ENCODE data around the gene DLG2. TPM values are rescaled to one million over a fixed set of nuclear protein-coding genes. Genes with fewer than 3 reads are reported as not detected.

DLG2 gene
- polyA plus RNA-seq, 6 donors from 2014 or later, result 0.93 to 2.4 (median 1.3) TPM

DNA sequence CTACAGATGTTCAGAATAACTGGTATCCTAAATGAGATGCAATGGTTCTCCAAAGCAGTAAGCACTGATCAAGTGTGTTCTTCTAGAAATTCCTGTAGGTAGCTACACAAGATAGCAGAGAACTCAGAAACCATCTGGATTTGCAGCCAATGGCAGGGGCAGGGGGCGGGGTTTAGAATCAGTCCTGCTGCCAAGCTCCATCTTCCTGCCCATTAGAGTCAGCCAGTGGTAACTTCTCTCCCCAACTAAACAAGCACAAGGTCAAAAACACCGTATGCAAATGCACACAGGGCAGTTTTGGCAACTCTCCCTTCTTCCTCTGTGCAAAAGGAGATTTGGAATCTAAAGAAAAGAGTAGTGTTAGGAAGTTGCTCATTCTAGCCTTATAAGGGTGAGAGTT is 2103.5 kb downstream of the DLG2 start:
- peaks cover 5 to 9% (median 5%) of the 10 kb centered on the region in 3 donors for H3K4me1 Mint-ChIP-seq
- DNase-seq, result no peak
- peaks cover 0 to 5% (median 2%) of the 10 kb centered on the region in 7 donors for H3K9me3 Mint-ChIP-seq
- no peak overlapping the region for H3K4me3 Mint-ChIP-seq
- no peaks in the 10 kb centered on the region for H3K36me3 Mint-ChIP-seq
- no peak for ATAC-seq (ENCODE audit: low read depth in 2 of 2)
- H3K27ac Mint-ChIP-seq, result no peak overlapping the region
- H3K27me3 Mint-ChIP-seq, result peaks cover 25 to 26% (median 26%) of the 10 kb centered on the region in 3 donors

DNA sequence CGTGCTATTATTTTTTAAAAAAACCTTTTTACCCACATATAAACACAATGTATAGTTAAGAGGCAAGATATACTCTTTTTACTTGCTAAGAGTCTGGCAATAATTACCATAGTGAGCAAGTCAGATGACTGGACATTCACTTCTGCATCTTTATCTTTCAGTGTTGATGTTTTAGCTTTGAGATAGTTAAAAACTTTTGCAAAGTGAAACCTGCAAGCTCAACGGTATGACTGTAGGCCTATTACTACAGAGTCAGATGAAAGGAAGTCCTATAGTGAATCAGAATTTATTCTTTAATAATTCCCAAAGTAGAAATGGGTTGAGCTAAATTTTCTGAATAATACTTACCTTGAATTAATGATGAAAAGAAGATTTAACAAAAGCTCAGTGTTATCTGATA is 2104.2 kb downstream of the DLG2 start:
- H3K27me3 Mint-ChIP-seq, result peaks cover 18 to 20% (median 19%) of the 10 kb centered on the region in 3 donors
- peak overlapping the region in 1 of 8 donors; percentile 2 for H3K4me3 Mint-ChIP-seq
- ATAC-seq (ENCODE audit: low read depth in 2 of 2) (no peak), DNase-seq (no peak)
- H3K9me3 Mint-ChIP-seq, result peaks cover 0 to 11% (median 5%) of the 10 kb centered on the region in 7 donors
- H3K27ac Mint-ChIP-seq, result no peak overlapping the region
- no peaks in the 10 kb centered on the region for H3K36me3 Mint-ChIP-seq
- peaks cover 5 to 9% (median 5%) of the 10 kb centered on the region in 3 donors for H3K4me1 Mint-ChIP-seq

DNA sequence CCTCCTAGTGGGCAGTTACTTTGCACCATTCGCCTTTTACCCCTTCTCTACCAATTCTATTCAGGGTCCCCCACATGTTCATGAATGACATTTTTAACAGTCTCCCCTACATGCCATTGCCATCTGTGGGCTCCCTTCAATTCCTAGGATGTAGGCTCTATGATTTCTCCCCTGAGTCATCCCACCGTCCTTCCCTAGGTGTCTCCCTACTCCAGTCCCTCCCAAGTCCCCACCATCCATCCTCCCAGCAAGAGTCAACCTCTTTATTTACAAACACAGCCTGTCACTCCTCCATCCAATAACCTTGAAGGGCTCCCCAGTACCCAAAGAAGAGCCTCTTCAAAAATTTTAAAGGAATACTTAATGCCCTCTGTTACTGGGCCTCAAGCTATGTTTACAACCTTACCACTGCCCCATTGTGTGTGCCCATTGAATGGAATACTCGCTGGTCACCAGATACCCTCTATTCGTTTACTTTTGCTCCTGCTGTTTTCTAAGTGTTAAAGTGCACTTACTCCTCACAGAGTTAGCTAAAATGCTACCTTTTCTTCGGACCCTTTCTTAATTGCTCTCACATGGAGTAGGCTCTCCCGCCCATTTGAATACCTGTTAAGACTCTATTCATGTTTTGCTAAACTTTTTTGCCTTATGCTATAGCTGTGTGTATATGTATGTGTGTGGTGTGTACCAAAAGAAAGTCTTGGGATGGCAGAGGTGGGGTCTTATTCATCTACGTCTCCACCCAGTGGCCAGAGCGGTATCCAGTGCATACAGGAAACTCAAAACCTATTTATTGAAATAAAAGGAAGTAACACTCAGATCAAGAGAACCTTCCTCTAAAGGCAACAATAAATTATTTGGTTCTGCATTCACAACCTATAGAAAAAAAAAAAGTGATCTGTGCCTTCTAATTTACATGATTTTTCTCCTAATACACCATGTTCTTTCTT is 2105.2 kb downstream of the DLG2 start:
- ATAC-seq (ENCODE audit: low read depth in 2 of 2), result peak in 1 of 2 donors; percentile 59

DNA sequence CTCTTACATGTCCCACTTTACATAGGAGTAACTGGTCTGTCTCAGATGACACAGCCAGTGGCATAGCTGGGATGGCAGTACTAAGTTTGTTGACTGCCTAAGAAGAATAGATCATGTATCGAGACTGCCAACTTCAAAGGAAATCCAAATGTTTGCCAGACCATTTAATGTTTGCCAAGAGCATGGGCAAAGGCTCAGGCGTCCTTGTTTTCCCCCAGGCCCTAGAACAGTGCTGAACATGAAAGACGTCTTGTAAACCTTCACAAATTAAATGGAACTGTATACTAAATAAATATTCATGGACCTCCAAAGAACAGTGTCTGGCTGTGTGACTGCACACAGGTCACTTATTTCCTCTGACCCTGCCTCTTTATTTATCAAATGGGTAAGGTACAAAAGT is 2106.3 kb downstream of the DLG2 start:
- Mint-ChIP-seq H3K27ac (no peak overlapping the region), H3K9me3 (peaks cover 3 to 18% (median 9%) of the 10 kb centered on the region in 7 donors), H3K4me1 (peaks cover 5 to 9% (median 5%) of the 10 kb centered on the region in 3 donors), H3K4me3 (no peak overlapping the region), H3K36me3 (no peaks in the 10 kb centered on the region), H3K27me3 (peaks cover 5 to 11% (median 7%) of the 10 kb centered on the region in 3 donors)
- ATAC-seq (ENCODE audit: low read depth in 2 of 2) (no peak), DNase-seq (no peak)

More for the DNA sequence above, 2105.2 kb downstream of the DLG2 start:
- peaks cover 5 to 9% (median 5%) of the 10 kb centered on the region in 3 donors for H3K4me1 Mint-ChIP-seq
- H3K27me3 Mint-ChIP-seq, result peaks cover 15 to 20% (median 15%) of the 10 kb centered on the region in 3 donors
- H3K9me3 Mint-ChIP-seq, result peaks cover 1 to 15% (median 8%) of the 10 kb centered on the region in 7 donors
- H3K27ac Mint-ChIP-seq, result peak overlapping the region in 2 of 6 donors; percentile 11 to 22
- H3K36me3 Mint-ChIP-seq, result no peaks in the 10 kb centered on the region
- DNase-seq, result peak; percentile 1
- peak overlapping the region in 1 of 8 donors; percentile 42 for H3K4me3 Mint-ChIP-seq

DNA sequence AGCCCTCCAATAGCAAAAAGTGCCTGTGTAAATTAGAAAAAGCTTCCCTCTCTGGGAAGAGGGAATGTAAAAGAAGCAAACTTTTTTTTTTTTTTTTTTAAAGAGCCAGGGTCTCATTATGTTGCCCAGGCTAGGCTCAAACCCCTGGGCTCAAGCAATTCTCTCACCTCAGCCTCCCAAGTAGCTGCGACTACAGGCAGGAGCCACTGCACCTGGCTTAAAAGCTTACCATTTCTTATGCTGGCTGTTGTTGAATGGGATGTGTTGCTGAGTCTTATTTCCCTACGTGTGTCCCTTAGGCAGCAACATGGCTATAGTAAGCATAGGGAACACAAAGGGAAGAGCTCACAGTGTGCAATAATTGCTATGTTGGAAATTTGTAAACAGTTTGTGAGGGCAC is 2115.5 kb downstream of the DLG2 start:
- H3K36me3 Mint-ChIP-seq, result no peaks in the 10 kb centered on the region
- no peak for DNase-seq
- H3K9me3 Mint-ChIP-seq, result peaks cover 0 to 9% (median 5%) of the 10 kb centered on the region in 7 donors
- ATAC-seq (ENCODE audit: low read depth in 2 of 2), result no peak
- no peak overlapping the region for H3K4me3 Mint-ChIP-seq
- H3K27me3 Mint-ChIP-seq, result peaks cover 7 to 13% (median 9%) of the 10 kb centered on the region in 3 donors
- no peaks in the 10 kb centered on the region for H3K4me1 Mint-ChIP-seq
- H3K27ac Mint-ChIP-seq, result no peak overlapping the region

DNA sequence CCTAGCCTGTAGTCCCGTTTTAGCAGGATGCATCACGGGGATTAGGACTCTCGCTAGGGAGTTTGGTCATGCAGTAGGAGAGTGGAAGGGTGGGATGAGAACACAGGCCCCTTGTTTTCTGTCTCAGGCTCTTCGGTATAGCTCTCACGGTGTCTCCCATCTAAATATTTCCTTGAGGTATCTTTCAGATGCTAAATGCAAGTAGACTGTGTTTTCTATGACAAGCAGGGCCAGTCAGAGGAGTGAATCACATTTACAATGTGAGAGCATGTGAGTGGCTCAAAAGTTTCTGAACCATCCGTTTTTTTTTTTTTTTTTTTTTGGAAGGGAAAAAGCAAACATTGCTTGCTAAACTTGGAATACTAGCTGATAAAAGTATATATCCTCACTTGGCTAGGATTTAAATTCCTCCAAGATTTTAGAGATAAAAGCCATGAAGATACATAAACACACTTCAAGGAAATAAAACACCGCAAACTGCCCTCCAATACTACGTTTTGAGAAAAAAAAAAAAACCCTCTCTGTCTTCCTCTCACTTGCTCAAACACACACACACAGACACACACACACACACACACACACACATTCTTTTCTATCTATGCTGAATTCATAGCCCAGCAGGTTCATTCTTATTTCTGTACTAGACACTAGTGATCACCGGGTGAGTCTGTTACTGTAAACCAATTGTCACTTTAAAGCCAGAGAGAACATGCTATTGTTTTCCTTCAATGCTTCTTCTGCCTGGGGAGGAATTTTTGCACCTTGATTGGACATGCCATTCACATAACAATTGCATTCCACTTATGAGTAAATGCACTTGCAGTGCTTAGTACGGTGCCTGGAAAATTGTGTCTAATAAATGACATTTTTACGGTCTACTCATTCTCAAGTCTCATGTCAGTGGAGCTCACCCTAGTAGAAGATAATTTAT is 2116.3 kb downstream of the DLG2 start:
- Mint-ChIP-seq H3K27me3 (peaks cover 7 to 13% (median 9%) of the 10 kb centered on the region in 3 donors), H3K4me3 (no peak overlapping the region), H3K36me3 (no peaks in the 10 kb centered on the region), H3K27ac (peak overlapping the region in 2 of 6 donors; percentile 2 to 8), H3K4me1 (no peaks in the 10 kb centered on the region), H3K9me3 (peaks cover 0 to 8% (median 0%) of the 10 kb centered on the region in 7 donors)
- DNase-seq, result no peak
- no peak for ATAC-seq (ENCODE audit: low read depth in 2 of 2)

DNA sequence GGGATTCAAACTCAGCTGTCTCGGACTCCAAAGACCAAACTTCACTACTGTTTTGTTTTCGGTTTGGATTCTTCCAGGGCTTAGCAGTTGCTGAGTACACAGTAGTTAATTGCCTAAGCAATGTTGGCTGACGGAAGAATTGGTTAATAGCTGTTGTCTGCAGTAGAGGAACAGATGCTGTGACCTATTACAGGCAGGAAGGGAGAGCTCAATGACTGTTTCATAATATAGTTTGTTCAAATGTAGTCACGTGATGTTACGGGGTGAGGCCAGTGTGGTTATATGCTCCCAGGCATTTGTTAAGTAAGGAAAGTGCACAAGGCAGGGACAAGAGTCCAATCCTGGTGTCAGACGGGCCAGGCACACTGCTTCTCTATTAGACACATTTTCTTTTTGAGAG is 2118.3 kb downstream of the DLG2 start:
- peaks cover 0 to 8% (median 2%) of the 10 kb centered on the region in 7 donors for H3K9me3 Mint-ChIP-seq
- DNase-seq (no peak), ATAC-seq (ENCODE audit: low read depth in 2 of 2) (no peak)
- no peaks in the 10 kb centered on the region for H3K4me1 Mint-ChIP-seq
- peaks cover 9 to 26% (median 10%) of the 10 kb centered on the region in 3 donors for H3K27me3 Mint-ChIP-seq
- no peaks in the 10 kb centered on the region for H3K36me3 Mint-ChIP-seq
- no peak overlapping the region for H3K27ac Mint-ChIP-seq
- H3K4me3 Mint-ChIP-seq, result no peak overlapping the region

DNA sequence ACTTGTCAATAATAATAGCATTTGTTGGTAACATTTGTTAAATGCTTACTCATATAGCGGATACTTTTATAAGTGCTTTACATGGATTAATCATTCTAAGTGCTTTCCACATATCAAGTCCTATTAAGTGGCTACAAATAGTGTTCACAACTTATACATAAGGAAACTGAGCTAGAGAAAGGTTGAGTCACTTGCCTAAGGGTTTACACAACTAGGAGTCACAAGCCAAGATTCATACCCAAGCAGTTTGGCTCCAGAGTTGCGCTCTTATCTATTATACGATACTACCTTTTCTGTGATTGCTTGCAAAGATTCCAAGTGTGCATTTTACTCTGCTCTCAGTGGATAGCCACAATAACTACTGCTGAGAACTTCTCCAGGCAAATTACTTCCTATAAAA is 2125.1 kb downstream of the DLG2 start:
- no peak overlapping the region for H3K4me3 Mint-ChIP-seq
- DNase-seq, result no peak
- H3K27me3 Mint-ChIP-seq, result peaks cover 3 to 25% (median 3%) of the 10 kb centered on the region in 3 donors

DNA sequence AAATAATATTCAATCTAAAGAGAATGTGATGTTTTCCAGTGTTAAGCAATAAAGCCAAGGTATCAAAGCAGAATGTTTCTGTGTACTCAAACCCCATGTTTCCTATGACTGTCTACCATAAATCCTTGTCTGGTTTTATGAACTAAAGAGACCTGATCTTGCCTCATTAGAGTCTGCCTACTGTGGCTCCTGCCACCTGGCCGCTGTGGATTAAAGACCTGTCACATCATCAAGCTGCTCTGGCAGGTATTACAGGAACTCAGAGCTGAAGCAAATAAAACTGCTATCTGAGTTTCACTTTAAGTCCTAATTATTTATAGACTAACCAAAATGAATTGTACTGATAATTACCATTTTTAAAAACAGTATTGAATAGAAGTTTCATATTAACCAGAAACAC is 2133.2 kb downstream of the DLG2 start:
- Mint-ChIP-seq H3K4me3 (no peak overlapping the region), H3K36me3 (no peaks in the 10 kb centered on the region), H3K27ac (no peak overlapping the region), H3K4me1 (no peaks in the 10 kb centered on the region), H3K9me3 (peaks cover 0 to 3% (median 0%) of the 10 kb centered on the region in 7 donors), H3K27me3 (peaks cover 14 to 22% (median 14%) of the 10 kb centered on the region in 3 donors)
- ATAC-seq (ENCODE audit: low read depth in 2 of 2) (no peak), DNase-seq (no peak)

More for the DNA sequence above, 2125.1 kb downstream of the DLG2 start:
- ATAC-seq (ENCODE audit: low read depth in 2 of 2), result no peak
- Mint-ChIP-seq H3K4me1 (no peaks in the 10 kb centered on the region), H3K27ac (no peak overlapping the region), H3K9me3 (peaks cover 0 to 4% (median 0%) of the 10 kb centered on the region in 7 donors), H3K36me3 (no peaks in the 10 kb centered on the region)

DNA sequence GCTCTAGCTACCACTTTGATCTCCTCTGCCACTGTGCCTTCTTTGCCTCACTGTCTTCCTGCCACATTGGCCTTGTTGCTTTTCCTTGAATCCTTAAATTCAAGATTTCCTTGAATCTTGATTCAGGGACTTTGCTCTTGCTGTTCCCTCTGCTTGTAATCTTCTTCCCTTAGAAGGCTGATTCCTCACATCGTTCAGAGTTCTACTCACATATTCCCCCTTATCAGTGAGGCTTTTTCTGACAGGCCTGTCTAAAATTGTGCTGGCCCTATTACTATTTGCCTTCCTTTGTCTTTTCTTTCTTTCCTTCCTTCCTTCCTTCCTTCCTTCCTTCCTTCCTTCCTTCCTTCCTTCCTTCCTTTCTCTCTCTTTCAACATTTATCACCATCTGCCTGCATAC is 2134.1 kb downstream of the DLG2 start:
- Mint-ChIP-seq H3K27me3 (peaks cover 17 to 22% (median 20%) of the 10 kb centered on the region in 3 donors), H3K4me1 (no peaks in the 10 kb centered on the region), H3K9me3 (peaks cover 0 to 3% (median 0%) of the 10 kb centered on the region in 7 donors), H3K4me3 (no peak overlapping the region), H3K36me3 (no peaks in the 10 kb centered on the region), H3K27ac (no peak overlapping the region)
- ATAC-seq (ENCODE audit: low read depth in 2 of 2) (no peak), DNase-seq (no peak)

DNA sequence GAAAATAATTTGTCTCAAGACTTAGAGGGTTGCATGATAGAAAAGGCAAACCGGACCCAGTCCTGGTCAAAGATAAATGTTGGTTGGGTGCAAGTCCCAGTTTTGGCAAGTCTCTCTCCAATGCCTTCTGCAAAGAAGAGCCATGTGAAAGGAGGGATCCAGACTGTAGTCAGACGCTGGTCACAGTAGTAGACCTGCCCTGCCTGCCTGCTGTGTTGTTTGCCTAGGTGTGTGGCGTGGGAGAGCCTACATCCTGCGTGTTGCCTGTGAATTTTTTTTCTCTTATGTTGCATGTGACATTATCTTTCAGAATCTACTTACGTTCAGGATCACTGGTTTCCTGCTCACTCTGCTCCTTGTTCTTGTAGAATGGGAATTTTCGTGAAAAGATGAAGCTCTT is 2143.3 kb downstream of the DLG2 start:
- peaks cover 0 to 2% (median 0%) of the 10 kb centered on the region in 7 donors for H3K9me3 Mint-ChIP-seq
- no peaks in the 10 kb centered on the region for H3K36me3 Mint-ChIP-seq
- H3K4me1 Mint-ChIP-seq, result no peaks in the 10 kb centered on the region
- peak overlapping the region in 1 of 6 donors; percentile 61 for H3K27ac Mint-ChIP-seq
- H3K4me3 Mint-ChIP-seq, result peak overlapping the region in 1 of 8 donors; percentile 5
- H3K27me3 Mint-ChIP-seq, result peaks cover 23 to 29% (median 24%) of the 10 kb centered on the region in 3 donors
- DNase-seq (no peak), ATAC-seq (ENCODE audit: low read depth in 2 of 2) (no peak)

DNA sequence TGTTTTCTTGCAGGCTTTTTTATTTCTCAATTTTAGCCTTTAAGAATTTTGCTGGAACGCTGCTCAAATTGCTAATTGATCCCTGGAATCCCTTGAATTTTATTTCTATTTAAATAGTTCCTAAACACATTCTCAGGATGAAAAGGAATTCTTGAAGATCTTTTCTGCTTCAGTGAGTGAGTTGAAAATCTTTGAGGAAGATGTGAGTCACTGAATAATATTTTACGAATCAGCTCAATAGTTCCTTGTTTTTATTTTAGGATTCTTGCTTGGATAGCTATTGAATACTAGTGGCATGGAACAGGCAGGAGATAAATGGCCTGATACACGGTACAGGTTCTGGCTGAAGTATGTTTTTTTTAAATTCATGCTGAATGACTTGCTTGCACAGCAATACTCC is 2146.3 kb downstream of the DLG2 start:
- no peak overlapping the region for H3K27ac Mint-ChIP-seq
- H3K36me3 Mint-ChIP-seq, result no peaks in the 10 kb centered on the region
- no peak for ATAC-seq (ENCODE audit: low read depth in 2 of 2)
- peaks cover 24 to 34% (median 32%) of the 10 kb centered on the region in 3 donors for H3K27me3 Mint-ChIP-seq
- peaks cover 0 to 4% (median 0%) of the 10 kb centered on the region in 3 donors for H3K4me1 Mint-ChIP-seq
- DNase-seq, result no peak
- no peak overlapping the region for H3K4me3 Mint-ChIP-seq
- H3K9me3 Mint-ChIP-seq, result peaks cover 0 to 2% (median 0%) of the 10 kb centered on the region in 7 donors

DNA sequence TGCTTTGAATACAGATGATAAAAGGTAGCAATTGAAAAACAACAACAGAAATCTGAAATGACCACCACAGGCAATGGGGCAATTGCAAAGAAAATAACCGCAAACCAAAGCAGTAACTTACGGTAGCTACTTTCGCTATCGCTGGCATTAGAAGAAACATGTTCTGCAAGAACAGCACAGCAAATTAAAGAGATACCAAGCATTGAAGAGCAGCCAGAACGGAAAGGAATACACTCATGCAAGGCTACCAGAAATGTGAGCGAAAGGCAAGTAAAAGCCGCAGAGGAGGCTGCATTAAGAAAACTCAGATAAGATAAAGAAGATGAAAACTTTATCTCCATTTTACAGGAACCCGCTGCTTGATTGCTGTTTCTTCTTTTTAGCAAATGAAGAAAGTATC is 2146.9 kb downstream of the DLG2 start:
- Mint-ChIP-seq H3K36me3 (no peaks in the 10 kb centered on the region), H3K4me3 (no peak overlapping the region), H3K27me3 (peaks cover 24 to 34% (median 32%) of the 10 kb centered on the region in 3 donors), H3K27ac (no peak overlapping the region), H3K9me3 (peaks cover 0 to 2% (median 0%) of the 10 kb centered on the region in 7 donors), H3K4me1 (peaks cover 0 to 4% (median 0%) of the 10 kb centered on the region in 3 donors)
- ATAC-seq (ENCODE audit: low read depth in 2 of 2) (no peak), DNase-seq (no peak)
